ENCODE results near the gene KRT20. TPM values are rescaled to one million over a fixed set of nuclear protein-coding genes. Genes with fewer than 3 reads are reported as not detected.

Gene KRT20
- total RNA-seq, 1 experiment from 2014 or later, result not detected

GRCh38 chr17:40830085-40830776 lies 54.8 kb downstream of the KRT20 start:
- no TSS peak for BruUV-seq (replicated peaks)
- DNase-seq (ENCODE audit: low spot score), result no peak
- intact Hi-C loops (cut with micrococcal nuclease; ENCODE audit: unreplicated experiment), result no loop called here
- Histone ChIP-seq H3K4me1 (ENCODE audit: insufficient read depth, low read length, poor library complexity, severe bottlenecking) (peaks cover 21% of the 10 kb centered on the region), H3K36me3 (ENCODE audit: insufficient read depth, low read length, poor library complexity, severe bottlenecking) (no peaks in the 10 kb centered on the region), H3K27me3 (replicated peaks; ENCODE audit: insufficient read depth, low read depth, low read length, poor library complexity) (no peaks in the 10 kb centered on the region), H3K4me3 (ENCODE audit: low read depth, low read length, poor library complexity, severe bottlenecking) (no peak overlapping the region), H3K9me3 (ENCODE audit: low read depth, low read length, poor library complexity, severe bottlenecking) (no peaks in the 10 kb centered on the region), H3K27ac (ENCODE audit: low read depth, low read length, poor library complexity, severe bottlenecking) (no peak overlapping the region)
- ChIA-PET POLR2A (ENCODE audit: low non-redundant PET) (interaction anchor here (0.5 kb wide), 1 partner anchor 501 kb away, joined by 11 read pairs; no protein-coding TSS in a partner anchor), CTCF (no interaction called here)
- TF ChIP-seq CTCF (conservative IDR thresholded peaks at IDR 0.05; ENCODE audit: low read depth, low read length) (no peak), EZH2 (IDR thresholded peaks at IDR 0.05; ENCODE audit: borderline replicate concordance, low read depth, low read length, poor library complexity, severe bottlenecking) (no peak)

- CTCF ChIA-PET, result no interaction called here
- TF ChIP-seq CTCF (conservative IDR thresholded peaks at IDR 0.05; ENCODE audit: low read depth, low read length) (no peak), EZH2 (IDR thresholded peaks at IDR 0.05; ENCODE audit: borderline replicate concordance, low read depth, low read length, poor library complexity, severe bottlenecking) (no peak)
- POLR2A ChIA-PET (ENCODE audit: low non-redundant PET), result no interaction called here
- H3K27ac ChIP-seq (ENCODE audit: low read depth, low read length, poor library complexity, severe bottlenecking), result peak overlapping the region; percentile 63
- no peaks in the 10 kb centered on the region for H3K9me3 ChIP-seq (ENCODE audit: low read depth, low read length, poor library complexity, severe bottlenecking)
- H3K36me3 ChIP-seq (ENCODE audit: insufficient read depth, low read length, poor library complexity, severe bottlenecking), result no peaks in the 10 kb centered on the region
- H3K27me3 ChIP-seq (replicated peaks; ENCODE audit: insufficient read depth, low read depth, low read length, poor library complexity), result no peaks in the 10 kb centered on the region
- DNase-seq (ENCODE audit: low spot score), result no peak
- H3K4me1 ChIP-seq (ENCODE audit: insufficient read depth, low read length, poor library complexity, severe bottlenecking), result peaks cover 21% of the 10 kb centered on the region
- peak overlapping the region; percentile 12 for H3K4me3 ChIP-seq (ENCODE audit: low read depth, low read length, poor library complexity, severe bottlenecking)
- BruUV-seq (replicated peaks), result no TSS peak
- intact Hi-C loops (cut with micrococcal nuclease; ENCODE audit: unreplicated experiment), result no loop called here
Measured at GRCh38 chr17:40828454-40829044, 56.5 kb downstream of the KRT20 start.

- CTCF ChIA-PET, result no interaction called here
Measured at GRCh38 chr17:40827746-40828453, 57.1 kb downstream of the KRT20 start.

More at GRCh38 chr17:40827746-40828453, 57.1 kb downstream of the KRT20 start:
- BruUV-seq (replicated peaks), result no TSS peak
- Histone ChIP-seq H3K27me3 (replicated peaks; ENCODE audit: insufficient read depth, low read depth, low read length, poor library complexity) (no peaks in the 10 kb centered on the region), H3K36me3 (ENCODE audit: insufficient read depth, low read length, poor library complexity, severe bottlenecking) (no peaks in the 10 kb centered on the region), H3K9me3 (ENCODE audit: low read depth, low read length, poor library complexity, severe bottlenecking) (no peaks in the 10 kb centered on the region), H3K4me1 (ENCODE audit: insufficient read depth, low read length, poor library complexity, severe bottlenecking) (peaks cover 21% of the 10 kb centered on the region), H3K4me3 (ENCODE audit: low read depth, low read length, poor library complexity, severe bottlenecking) (peak overlapping the region; percentile 12), H3K27ac (ENCODE audit: low read depth, low read length, poor library complexity, severe bottlenecking) (peak overlapping the region; percentile 63)
- peak; percentile 53 for DNase-seq (ENCODE audit: low spot score)
- POLR2A ChIA-PET (ENCODE audit: low non-redundant PET), result no interaction called here
- no peak for TF ChIP-seq EZH2 (IDR thresholded peaks at IDR 0.05; ENCODE audit: borderline replicate concordance, low read depth, low read length, poor library complexity, severe bottlenecking)
- no peak for TF ChIP-seq CTCF (conservative IDR thresholded peaks at IDR 0.05; ENCODE audit: low read depth, low read length)
- intact Hi-C loops (cut with micrococcal nuclease; ENCODE audit: unreplicated experiment), result no loop called here

Other genes starting within 250 kb of the KRT20 start
- 91.4 and 108 TPM in 2 replicates for gene SMARCE1, start 237.4 kb downstream of the KRT20 start, total RNA-seq (2021)
- not detected in 2 replicates for gene KRT222, start 220.1 kb downstream of the KRT20 start, total RNA-seq (2021)
- not detected in 2 replicates for gene KRT24, start 181.5 kb downstream of the KRT20 start, total RNA-seq (2021)
- gene KRT25, start 129.9 kb downstream of the KRT20 start, total RNA-seq (2021), result 0.28 and 0.42 TPM in 2 replicates
- gene KRT26, start 113.0 kb downstream of the KRT20 start, total RNA-seq (2021), result not detected in 2 replicates
- gene KRT27, start 102.7 kb downstream of the KRT20 start, total RNA-seq (2021), result not detected in 2 replicates
- not detected in 2 replicates for gene KRT28, start 85.3 kb downstream of the KRT20 start, total RNA-seq (2021)
- gene KRT10, start 62.6 kb downstream of the KRT20 start, total RNA-seq (2021), result 35.0 and 36.2 TPM in 2 replicates
- not detected in 2 replicates for gene KRT12, start 18.0 kb downstream of the KRT20 start, total RNA-seq (2021)
- gene KRT23, start 52.4 kb upstream of the KRT20 start, total RNA-seq (2021), result not detected in 2 replicates
- not detected in 2 replicates for gene KRT39, start 81.7 kb upstream of the KRT20 start, total RNA-seq (2021)
- gene KRT40, start 99.1 kb upstream of the KRT20 start, total RNA-seq (2021), result 0.98 and 1.1 TPM in 2 replicates
- gene KRTAP3-3, start 108.9 kb upstream of the KRT20 start, total RNA-seq (2021), result not detected in 2 replicates
- not detected in 2 replicates for gene KRTAP3-2, start 114.7 kb upstream of the KRT20 start, total RNA-seq (2021)
- gene KRTAP3-1, start 123.9 kb upstream of the KRT20 start, total RNA-seq (2021), result not detected in 2 replicates
- gene KRTAP1-5, start 142.0 kb upstream of the KRT20 start, total RNA-seq (2021), result not detected in 2 replicates
- gene KRTAP1-4, start 145.0 kb upstream of the KRT20 start, total RNA-seq (2021), result not detected in 2 replicates
- not detected in 2 replicates for gene KRTAP1-3, start 149.6 kb upstream of the KRT20 start, total RNA-seq (2021)
- not detected in 2 replicates for gene KRTAP1-1, start 156.2 kb upstream of the KRT20 start, total RNA-seq (2021)
- gene KRTAP2-1, start 162.1 kb upstream of the KRT20 start, total RNA-seq (2021), result not detected in 2 replicates
- gene KRTAP2-2, start 170.0 kb upstream of the KRT20 start, total RNA-seq (2021), result not detected in 2 replicates
- gene KRTAP2-3, start 174.9 kb upstream of the KRT20 start, total RNA-seq (2021), result not detected in 2 replicates
- gene KRTAP2-4, start 180.6 kb upstream of the KRT20 start, total RNA-seq (2021), result not detected in 2 replicates
- gene KRTAP4-7, start 198.9 kb upstream of the KRT20 start, total RNA-seq (2021), result not detected in 2 replicates
- gene KRTAP4-8, start 212.9 kb upstream of the KRT20 start, total RNA-seq (2021), result not detected in 2 replicates
- gene KRTAP4-16, start 217.0 kb upstream of the KRT20 start, total RNA-seq (2021), result not detected in 2 replicates
- 1.0 and 1.2 TPM in 2 replicates for gene KRTAP4-9, start 220.1 kb upstream of the KRT20 start, total RNA-seq (2021)
- gene KRTAP4-11, start 233.1 kb upstream of the KRT20 start, total RNA-seq (2021), result not detected in 2 replicates
- not detected in 2 replicates for gene KRTAP4-12, start 238.9 kb upstream of the KRT20 start, total RNA-seq (2021)